Stimulated activated CD8-positive, alpha-beta memory T cell treated with anti-CD3 and anti-CD28 coated beads, Interleukin-4, amount 100 ng/mL, for 48 hours (primary cell): ENCODE data around the gene PLEKHD1.
"Not testable (repeated sequence)": the region's sequence is repeated elsewhere in the genome, so short reads cannot be mapped to it uniquely, and the experiment has no call there.

Experiments used
- DNase-seq: peaks from one replicate; pipeline ENCODE4 v3.0.0-alpha.2; 2020

PLEKHD1 gene

DNA sequence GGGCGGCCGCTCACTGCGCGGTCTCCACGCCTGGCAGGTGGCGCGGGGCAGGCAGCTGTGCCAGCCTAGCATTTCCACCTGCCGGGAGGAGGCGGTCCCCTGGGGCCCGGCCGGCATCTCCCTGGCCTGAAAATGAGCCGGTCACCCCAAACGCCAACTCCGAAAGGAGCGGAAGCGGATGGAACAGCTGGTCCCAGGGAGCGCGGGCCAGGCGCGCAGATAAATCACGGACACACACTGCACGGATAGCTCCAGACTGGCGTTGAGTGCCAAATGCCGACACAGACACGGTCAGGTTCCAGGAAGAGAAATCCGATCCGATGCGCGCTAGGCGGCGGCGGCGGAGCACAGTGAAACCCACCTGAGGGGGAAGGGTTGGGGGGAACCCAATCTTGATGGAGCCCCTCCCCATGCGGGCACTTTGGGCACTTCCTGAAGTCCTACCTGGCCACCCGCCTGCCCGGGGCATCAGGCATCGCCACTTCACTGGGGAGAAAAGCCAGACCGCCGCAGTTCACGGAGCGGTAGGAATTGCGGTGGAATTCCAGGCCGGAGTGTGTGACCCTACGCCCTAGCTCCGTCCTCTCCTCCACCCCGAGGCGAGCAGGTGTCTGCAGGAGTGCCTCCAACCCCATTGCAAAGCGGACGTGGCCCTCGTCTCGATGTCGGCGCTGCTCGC, 624 bp upstream of the PLEKHD1 start:
- no peak for DNase-seq

DNA sequence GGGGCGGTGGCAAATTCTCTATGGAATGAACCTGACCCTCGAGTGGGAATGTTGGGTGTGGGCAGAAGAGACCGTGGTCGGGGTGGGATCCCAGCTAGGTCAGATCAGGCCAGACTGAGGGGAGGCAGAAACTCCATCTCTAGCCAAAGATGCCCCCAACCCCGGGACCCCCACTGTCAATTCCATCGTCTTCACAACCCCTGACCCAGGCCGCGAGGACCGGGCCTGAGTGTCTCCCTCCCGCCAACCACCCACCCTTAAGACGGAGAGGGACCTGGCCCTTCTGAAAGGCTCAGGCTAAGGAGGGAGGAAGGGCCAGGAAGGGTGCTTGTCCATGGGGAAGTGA, 760 bp downstream of the PLEKHD1 start:
- no peak for DNase-seq

DNA sequence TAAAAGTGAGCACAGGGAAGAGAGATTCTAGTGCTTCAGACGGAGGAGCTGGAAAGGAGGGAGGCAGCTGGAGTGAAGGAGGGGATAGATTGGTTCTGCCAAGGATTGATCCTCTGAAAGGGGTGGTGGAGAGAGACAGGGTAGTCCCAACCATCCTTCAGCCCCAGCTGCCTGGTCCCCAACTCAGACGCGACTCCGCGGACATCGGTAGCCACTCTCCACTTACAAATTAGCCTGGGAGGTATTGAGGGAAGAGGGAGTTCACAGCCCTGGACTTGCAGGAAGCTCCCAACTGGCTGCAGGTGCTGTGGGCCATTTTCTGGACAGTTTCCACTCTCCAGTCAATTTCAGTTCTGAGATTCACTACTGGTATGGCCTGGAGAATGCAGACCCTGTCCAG, 1.2 kb downstream of the PLEKHD1 start:
- no peak for DNase-seq

GRCh38 chr14:69487226-69487625, 2.7 kb downstream of the PLEKHD1 start:
- DNase-seq: no peak

- no peak for DNase-seq
Measured at GRCh38 chr14:69487771-69488170, 3.2 kb downstream of the PLEKHD1 start.

GRCh38 chr14:69489495-69489894, 5.0 kb downstream of the PLEKHD1 start:
- no peak for DNase-seq

- no peak for DNase-seq
Measured at GRCh38 chr14:69490219-69490918, 5.8 kb downstream of the PLEKHD1 start.

GRCh38 chr14:69491193-69491592, 6.7 kb downstream of the PLEKHD1 start:
- DNase-seq: no peak

DNA sequence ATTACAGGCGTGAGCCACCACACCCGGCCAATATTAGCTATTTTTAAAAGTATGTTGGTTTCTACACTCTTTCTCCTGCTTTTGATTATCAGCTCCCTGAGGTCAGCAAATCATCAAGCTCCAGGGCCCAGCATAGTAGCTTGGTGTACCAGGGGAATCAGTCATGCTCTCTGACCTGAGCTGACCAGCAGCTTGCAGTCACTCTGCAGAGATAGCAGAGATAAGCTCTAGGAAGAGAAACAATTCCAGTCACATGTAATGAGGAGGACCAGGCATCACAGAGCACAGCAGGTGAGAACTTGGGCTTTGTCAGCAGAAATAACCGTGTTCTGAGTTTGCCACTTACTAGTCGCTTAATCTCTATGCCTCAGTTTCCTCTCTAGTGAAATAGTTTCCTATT, 8.5 kb downstream of the PLEKHD1 start:
- DNase-seq: no peak

DNA sequence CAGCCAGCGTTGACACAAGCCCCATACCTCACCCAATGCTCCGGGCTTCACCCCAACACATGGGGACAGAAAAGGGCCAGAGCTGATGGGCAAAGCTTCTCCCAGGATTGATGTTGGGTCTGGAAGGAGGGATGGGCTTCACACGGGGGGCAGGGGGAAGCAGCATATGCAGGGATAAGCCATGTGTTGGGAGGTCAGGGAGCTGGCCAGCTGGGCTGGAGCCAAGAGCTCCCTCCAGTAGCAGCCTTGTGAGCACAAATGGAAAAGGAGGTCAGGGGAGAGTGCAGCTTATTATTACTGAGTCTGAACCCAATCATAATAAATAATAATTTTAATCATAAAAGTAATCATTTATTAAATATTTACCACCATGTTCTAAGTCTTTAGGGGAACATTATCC, 9.3 kb downstream of the PLEKHD1 start:
- no peak for DNase-seq

- no peak for DNase-seq
Measured at GRCh38 chr14:69495341-69495921, 10.9 kb downstream of the PLEKHD1 start.

DNA sequence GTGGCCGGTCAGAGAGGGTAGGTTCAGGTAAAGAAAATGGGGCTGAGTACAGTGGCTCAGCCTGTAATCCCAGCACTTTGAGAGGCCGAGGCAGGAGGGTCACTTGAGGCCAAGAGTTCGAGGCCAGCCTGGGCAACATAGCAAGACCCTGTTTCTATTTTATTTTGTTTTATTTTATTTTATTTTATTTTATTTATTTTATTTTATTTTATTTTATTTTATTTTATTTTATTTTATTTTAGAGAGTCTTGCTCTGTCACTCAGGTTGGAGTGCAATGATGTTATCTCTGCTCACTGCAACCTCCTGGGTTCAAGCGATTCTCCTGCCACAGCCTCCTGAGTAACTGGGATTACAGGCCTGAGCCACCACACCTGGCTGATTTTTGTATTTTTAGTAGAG, 13.3 kb downstream of the PLEKHD1 start:
- not testable (repeated sequence) for DNase-seq

- DNase-seq: not testable (repeated sequence)
Measured at GRCh38 chr14:69498286-69498685, 13.8 kb downstream of the PLEKHD1 start.

GRCh38 chr14:69499436-69499835, 14.9 kb downstream of the PLEKHD1 start:
- DNase-seq: no peak

GRCh38 chr14:69500096-69500495, 15.6 kb downstream of the PLEKHD1 start:
- DNase-seq: no peak

GRCh38 chr14:69500736-69501135, 16.2 kb downstream of the PLEKHD1 start:
- DNase-seq: no peak

DNA sequence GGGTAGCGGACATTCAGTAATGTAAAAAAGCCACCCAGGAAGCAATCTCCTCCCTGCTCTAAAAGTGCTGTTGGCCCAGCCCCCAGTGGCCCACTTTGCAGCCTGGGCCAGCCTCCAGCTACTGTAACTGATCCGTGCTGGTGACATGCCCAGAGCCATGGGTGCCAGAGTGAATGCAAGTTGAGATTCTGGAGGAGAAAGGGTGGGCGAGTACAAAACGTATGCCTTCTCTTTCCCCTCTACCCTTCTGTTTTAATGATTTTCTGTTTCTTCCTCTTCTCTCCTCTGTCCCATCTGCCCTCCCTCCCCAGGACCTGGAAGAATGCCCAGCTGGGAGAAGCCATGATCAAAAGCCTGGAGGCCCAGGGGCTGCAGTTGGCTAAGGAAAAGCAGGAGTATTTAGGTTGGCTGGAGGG, 16.9 kb downstream of the PLEKHD1 start:
- DNase-seq: no peak

DNA sequence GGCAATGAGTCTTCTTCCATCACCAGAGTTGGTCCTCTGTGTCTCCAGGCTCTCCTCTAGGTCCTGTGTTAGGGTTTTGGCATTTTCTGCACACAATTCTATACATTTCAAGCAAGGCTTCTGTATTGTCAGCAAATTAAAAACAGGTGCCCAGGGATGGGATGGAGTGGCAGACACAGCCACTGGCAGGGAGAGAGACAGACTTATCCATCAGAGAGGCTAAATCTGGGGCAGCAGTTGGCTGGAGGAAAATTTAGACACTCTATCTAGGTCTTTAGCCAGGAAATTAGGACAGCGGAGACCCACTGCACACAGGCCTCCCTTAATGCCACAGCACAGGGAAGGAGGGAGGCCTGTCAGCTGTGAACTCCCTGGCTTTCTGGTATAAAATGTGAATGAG, 20.2 kb downstream of the PLEKHD1 start:
- no peak for DNase-seq

GRCh38 chr14:69505338-69506240, 21.1 kb downstream of the PLEKHD1 start:
- no peak for DNase-seq

- no peak for DNase-seq
Measured at GRCh38 chr14:69506241-69506595, 21.7 kb downstream of the PLEKHD1 start.

DNA sequence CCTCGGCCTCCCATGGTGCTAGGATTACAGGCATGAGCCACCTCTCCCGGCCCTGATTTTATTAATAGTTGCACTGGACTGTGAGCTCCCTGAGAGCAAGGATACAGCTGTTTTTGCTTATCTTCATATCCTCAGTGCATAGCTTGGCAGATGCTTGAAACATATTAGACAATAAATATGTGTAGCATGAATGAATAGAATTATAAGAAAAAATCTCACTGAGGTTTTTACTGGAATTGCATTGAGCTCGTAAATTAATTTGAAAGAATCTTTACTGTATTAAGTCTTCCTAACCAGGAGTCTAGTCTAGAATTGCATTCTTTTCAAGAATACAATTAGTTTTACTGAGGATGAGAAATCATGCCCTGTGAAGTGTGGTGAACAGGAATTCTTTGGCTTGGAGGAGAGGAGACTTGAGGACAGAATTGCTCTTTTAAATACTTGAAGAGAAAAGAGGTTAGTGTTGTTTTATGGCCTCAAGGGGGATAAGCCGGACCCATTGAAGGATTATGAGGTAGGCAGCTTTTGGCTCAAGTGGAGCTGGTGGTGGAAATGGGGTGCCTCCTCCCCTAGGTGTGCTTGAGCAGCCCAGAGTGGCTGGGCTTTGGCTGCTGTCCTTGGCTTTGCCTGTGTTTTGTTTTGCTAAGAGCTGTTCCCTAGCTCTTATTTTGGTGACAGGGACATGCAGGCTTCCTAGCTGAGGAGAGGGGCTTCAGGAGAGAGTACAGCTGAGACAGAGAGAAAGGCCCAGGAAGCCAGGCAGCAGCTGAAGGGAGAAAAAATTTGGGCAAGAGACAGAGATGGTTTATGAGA, 34.0 kb downstream of the PLEKHD1 start:
- DNase-seq: no peak
